ENCODE data around the gene KCNH6.

Gene KCNH6

DNA sequence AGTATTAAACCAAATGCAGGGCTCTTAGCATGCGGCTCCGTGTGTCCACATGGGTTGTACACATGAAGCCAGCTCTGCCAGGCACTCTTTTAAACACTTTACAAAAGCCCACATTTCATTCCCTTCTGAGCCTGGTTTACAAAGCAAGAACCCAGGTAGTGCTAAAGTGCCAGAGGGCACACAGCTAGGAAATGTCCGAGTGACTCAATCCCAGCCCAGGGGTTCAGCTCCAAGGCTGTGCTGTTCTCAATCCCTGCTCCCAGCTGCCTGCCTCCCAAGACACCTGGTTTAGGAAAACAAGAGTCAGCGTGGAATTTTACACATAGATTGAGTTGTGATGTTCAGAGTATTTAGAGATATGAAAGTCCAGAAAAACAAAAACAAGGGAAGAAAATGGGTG, 13.8 kb downstream of the KCNH6 start:
- DNase-seq, result no peak

DNA sequence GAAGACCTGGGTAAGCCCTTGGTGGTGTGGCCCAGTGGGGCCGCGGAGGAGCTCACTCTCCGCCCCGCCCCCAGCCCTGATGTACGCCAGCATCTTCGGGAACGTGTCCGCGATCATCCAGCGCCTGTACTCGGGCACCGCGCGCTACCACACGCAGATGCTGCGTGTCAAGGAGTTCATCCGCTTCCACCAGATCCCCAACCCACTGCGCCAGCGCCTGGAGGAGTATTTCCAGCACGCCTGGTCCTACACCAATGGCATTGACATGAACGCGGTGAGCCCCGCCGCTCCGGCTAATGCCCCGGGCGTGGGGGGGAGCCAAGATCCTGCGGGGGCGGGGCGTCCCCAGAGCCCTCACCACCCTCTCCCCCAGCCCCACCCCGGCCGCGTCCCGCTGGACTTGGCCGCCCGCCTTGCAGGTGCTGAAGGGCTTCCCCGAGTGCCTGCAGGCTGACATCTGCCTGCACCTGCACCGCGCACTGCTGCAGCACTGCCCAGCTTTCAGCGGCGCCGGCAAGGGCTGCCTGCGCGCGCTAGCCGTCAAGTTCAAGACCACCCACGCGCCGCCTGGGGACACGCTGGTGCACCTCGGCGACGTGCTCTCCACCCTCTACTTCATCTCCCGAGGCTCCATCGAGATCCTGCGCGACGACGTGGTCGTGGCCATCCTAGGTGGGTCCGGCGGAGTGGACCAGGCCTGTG, 15.0 kb downstream of the KCNH6 start:
- peak; percentile 77 for DNase-seq

DNA sequence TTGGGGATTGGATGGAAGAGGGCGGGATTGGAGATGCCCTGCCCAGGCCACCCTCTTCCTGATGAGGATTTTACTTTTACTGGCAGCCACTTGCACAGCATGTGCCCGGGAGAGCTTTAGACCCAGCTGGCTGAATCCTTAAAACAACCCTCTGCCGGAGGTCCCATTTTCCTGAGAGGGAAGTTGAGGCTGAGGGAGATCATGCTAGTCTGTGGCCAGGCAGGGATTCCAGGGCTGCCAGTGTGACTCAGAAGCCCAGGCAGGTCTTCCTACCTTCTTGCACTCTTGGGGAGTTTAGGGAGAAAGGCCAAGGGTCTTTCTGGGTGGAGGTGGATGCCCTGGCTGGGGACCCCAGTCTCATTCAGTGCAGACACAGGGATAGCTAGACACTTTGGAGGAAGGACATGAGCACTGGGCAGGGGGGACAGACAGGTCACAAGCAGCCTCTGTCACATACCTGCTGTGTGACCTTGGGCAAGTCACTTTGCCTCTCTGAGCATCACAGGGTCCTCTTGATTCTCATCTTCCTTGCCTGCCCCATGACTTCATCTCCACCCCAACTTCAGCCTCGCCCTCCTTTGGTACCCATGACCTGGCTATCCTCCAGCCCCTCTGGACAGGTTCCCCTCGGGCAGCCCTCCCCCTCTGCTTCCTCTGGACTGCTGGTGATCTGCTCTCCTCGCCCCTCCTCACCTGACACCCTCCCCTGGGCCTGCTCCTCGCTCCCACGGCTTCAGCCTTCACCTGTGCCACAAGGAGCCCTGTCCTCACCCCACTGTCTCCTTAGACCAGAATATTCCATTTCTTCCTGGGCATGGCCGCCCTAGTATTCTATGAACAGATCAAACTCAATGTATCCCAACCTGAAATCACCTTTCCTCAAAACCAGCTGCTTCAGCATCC, 15.8 kb downstream of the KCNH6 start:
- DNase-seq, result no peak

DNA sequence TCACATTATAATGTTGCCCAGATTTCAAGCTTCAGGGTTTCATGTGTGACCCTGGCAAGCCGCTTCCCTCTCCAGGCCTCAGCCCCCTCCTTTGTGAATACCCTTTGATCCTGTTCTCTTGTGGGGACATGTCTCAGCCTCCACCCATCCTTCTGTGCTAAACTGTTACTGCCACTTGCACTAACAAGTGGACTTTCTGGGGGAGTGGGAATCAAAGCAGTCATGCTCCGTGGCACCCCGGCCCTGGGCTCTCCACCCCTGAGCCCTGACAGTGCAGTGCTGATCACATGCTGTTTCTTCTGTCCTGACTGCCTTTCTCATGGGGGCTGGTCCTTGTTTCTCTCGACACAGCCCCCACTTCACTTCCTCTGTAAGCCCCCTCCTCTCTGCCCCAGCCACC, 17.4 kb downstream of the KCNH6 start:
- DNase-seq, result no peak

DNA sequence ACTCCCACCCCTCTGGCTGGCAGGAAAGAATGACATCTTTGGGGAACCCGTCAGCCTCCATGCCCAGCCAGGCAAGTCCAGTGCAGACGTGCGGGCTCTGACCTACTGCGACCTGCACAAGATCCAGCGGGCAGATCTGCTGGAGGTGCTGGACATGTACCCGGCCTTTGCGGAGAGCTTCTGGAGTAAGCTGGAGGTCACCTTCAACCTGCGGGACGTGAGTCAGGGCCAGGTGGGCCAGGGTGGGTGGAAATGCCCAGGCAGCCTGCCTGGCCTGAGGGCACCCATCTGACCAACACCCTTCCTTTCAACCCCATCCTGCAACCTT, 19.0 kb downstream of the KCNH6 start:
- DNase-seq, result no peak

DNA sequence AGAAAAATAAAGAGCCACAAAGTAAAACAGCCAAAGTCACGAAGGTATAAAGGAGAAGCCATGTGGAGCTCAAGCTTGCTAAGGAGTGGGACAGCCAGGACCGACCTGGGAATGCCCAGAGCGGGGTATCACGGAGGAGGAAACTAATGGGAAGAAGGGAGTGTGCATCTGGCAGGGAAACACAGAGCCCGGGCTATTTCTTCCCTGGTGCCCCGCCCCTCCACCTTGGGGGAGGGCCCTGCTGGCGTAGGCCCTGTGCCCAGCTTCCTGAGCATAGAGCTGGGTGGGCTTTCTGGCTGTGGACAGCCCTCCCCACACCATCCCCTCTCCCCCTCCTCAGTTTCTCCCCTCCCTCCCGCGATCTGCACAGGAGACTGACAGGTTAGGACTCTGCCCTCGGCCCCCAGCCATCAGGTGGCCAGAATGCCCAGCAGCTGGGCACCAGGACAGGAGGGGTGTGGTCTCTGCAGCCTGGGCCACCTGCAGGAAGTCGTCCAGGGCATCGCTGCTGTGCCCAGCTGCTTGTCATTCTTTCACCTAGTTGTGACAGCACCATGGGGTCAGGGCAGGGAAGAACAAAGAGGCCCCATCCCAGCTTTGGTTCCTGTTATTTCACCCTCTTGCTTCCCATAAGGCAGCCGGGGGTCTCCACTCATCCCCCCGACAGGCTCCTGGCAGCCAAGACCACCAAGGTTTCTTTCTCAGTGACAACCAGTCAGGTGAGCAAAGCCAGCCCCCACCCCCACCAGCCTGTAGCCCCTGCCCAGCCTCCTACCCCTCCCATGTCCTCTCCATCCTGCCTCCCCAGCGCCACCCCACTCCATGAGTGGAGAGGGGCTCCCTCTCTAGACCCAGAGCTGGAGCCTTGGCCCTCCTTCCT, 20.0 kb downstream of the KCNH6 start:
- no peak for DNase-seq

DNA sequence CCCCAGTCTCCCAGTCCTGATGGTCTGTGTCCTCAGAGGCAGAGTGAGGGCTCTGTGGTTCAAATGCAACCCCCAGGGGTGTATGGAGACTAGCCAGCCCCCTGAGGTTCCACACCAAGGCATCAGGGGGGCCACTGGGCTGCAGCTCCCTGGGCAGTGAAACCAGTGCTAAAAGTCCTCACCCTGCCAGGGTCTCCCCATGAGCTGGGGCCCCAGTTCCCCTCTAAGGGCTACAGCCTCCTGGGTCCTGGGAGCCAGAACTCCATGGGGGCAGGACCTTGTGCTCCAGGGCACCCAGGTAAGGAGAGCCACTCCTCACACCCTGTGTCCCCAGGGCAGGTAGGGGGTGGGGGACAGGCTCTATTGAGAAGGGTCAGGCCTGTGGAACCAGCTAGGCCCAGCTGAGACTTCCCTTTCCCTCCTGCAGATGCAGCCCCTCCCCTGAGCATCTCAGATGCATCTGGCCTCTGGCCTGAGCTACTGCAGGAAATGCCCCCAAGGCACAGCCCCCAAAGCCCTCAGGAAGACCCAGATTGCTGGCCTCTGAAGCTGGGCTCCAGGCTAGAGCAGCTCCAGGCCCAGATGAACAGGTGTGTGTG, 20.8 kb downstream of the KCNH6 start:
- no peak for DNase-seq

DNA sequence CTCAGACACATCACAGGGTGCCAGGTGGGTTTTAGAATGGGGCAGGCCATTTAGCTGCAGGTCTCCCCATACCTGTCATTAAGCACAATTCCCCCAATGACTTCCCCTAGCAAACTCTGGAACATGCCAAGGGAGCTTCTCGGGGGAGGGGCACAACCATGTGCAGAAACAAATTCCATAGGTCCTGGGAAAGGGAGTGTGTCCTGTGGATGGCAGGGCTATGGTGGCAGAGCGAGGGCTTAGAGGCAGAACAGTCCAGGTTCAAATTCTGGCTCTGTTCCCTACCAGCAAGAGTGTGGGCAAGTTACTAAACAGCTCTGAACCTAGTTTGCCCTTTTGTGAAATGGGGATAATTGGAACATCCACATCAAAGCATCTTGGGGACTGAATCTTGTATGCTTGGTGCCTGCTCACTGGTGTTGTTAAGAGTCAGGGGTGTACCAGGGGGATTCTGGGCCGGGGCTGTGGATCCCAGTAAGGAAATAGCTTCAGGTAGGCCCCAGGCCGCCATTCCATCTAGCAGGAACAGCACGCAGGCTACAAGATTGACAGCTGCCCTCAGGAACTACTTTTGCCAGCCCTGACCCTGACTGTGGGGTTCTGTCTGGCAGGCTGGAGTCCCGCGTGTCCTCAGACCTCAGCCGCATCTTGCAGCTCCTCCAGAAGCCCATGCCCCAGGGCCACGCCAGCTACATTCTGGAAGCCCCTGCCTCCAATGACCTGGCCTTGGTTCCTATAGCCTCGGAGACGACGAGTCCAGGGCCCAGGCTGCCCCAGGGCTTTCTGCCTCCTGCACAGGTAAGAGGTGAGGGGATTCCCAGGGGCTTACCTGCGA, 21.5 kb downstream of the KCNH6 start:
- DNase-seq, result no peak

DNA sequence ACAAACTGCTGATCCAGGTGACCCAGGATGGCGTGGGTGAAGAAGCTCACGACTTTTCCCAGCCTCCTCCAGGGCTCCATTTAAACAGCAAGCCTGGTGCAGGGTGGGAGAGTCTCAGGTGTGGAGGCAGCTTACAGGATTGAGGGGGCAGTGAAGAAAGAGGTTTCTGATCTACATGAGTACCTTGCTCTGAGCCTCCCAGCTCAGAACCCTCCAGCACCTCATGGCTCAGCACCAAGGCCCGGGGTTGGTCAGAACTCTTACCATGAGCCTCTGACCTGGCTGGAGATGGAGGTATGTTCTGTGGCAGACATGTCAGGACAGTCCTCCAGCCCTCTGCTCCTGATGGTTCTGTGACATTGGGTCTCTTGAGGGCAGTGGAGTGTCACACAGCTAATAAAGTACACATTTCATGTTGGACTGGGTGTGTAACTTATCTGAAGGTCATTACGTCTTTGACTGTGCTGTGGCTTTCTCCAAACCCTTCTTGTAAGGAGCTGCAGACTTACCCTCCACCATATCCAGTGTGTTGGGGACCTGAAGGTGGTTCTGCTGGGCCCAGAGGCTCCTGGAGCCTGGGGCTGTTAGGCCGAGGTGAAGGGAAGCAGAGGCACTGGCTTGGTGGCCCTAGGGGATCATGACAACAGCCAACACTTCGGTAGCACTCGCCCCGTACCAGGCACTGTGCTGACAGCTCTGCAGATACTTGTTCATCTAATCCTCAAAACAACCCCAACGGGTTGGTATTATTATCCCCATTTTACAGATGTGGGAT, 23.3 kb downstream of the KCNH6 start:
- DNase-seq, result no peak

DNA sequence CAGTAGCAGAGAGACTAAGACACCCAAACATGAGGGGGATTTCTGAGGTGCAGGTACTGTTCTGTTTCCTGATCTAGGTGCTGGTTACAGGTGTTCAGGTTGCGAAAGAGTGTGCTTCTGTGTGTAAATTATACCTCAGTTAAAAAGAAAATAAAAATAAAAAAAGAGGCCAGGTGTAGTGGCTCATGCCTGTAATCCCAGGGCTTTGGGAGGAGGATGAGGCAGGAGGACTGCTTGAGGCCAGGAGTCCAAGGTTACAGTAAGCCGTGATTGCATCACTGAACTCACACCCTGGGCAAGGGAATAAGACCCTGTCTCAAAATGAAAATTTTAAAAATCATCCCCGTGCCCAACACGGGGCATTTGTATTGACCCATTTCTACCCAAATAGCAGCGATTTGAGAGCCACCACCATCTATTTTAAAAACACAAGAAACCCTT, 23.9 kb downstream of the KCNH6 start:
- no peak for DNase-seq

DNA sequence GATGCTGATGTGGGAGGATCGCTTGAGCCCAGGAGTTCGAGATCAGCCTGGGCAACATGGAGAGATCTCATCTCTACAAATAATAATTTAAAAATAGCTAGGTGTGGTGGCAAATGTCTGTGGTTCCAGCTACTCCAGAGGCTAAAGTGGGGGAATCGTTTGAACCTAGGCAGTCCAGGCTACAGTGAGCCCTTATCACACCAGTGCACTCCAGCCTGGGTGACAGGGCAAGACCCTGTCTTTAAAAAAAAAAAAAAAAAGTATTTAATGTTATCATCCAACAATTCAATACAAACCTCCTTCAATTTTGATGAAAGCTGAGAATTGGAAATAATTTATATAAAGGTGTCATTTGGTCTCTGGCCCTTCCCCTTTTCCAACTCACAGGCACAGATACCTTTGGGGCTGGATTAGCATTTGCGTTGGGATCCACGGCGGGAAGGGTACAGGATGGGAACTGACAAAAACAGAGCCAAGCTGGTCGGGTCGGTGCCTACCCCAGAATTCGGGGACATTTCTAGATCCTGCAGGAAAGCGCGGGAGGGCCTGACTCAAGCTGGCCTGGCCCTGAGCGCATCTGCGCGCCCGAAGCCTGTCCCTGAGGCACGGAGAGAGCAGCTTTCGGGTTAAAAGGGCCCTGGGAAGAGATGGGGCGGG, 26.3 kb downstream of the KCNH6 start:
- DNase-seq, result no peak

DNA sequence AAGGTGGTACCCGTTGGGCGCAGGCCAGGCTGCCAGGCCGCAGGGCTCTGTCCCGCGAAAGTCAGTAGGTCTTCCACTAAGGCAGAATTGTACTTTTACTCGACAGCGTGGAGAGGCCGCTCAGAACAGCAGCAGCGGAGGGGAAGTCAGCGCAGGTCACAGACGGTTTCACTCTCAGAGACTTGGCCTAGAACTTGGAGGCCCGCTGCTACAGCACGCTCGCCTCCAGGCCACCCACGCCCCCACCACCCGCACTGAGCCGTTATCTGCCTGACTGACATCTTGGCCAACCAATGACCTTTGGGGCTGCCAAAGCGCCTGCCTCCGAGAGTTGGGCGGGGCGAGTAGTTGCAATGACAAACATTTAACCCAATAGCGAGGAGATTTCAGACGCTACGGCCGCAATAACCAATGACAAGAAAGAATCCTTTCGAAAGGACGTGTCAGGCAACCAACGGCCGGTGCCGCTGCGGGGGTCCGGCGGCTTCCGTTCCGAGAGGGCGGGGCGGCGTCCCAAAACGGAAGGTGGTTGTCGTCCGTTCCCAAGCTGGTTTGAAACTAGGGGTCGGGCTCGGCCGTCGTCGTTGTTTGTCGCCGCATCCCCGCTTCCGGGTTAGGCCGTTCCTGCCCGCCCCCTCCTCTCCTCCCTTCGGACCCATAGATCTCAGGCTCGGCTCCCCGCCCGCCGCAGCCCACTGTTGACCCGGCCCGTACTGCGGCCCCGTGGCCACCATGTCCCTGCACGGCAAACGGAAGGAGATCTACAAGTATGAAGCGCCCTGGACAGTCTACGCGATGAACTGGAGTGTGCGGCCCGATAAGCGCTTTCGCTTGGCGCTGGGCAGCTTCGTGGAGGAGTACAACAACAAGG, 27.0 kb downstream of the KCNH6 start, which contains the start of gene DCAF7:
Gene DCAF7, plus strand, starts transcription at position 532 of the 871 bp plus-strand sequence. Its CDS starts 201 bp downstream, at position 733.
- DNase-seq, result peak; percentile 100

DNA sequence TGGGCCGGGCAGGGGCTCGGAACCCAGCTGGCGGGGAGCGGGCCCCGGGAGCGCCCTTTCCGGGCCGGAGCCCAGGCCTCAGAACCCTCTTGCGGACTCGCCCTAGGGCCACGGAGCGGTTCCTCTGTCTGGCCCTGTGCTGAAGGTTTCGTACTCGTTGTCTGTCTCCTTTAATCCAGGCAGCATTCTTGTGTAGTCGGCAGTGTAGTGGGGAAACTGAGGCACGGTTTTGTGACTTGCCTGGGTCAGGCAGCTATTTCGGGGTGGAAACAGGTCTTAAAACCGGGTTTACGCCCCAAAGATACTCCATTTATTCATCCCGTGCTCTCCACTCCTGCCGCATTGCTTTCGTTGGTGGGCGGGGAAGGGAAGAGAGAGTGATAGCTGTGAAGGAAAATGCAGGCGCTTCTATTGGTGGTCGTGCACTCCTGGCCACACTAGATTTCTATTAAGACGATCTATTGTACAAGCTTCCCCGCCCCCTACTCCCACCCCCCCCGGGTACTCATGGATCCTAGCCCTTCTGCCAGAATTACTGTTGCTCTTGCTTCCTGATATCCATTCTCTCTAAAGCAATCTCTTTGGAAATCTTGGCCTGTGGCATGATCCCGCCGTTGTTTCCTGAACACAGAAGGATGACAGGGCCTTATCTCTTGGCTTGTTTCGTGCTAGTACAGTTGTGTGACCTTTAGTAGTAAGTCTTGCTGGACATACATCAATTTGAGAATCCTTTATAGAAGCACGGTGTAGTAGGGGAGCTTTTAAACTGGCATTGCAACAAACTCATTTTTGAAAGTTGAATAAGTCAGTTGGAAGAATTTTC, 27.9 kb downstream of the KCNH6 start:
- peak; percentile 76 for DNase-seq

DNA sequence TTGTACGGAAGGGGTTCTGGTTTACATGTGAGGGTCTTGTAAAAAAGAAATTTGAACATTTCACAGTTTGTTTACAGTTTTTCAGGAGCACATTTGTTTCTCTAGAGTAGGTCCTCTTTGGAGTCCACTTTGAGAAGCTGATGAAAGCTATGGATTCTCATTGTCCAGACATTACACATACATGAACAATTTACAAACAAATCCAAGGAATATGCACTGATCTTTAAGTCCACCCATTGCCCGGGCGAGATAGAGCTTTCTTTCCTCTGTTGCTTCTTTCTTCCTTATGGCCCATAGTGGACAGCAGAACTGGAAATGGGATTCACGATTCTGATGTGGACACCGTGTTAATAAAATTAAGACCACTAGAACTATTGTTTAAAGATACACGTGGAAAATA, 29.1 kb downstream of the KCNH6 start:
- no peak for DNase-seq

DNA sequence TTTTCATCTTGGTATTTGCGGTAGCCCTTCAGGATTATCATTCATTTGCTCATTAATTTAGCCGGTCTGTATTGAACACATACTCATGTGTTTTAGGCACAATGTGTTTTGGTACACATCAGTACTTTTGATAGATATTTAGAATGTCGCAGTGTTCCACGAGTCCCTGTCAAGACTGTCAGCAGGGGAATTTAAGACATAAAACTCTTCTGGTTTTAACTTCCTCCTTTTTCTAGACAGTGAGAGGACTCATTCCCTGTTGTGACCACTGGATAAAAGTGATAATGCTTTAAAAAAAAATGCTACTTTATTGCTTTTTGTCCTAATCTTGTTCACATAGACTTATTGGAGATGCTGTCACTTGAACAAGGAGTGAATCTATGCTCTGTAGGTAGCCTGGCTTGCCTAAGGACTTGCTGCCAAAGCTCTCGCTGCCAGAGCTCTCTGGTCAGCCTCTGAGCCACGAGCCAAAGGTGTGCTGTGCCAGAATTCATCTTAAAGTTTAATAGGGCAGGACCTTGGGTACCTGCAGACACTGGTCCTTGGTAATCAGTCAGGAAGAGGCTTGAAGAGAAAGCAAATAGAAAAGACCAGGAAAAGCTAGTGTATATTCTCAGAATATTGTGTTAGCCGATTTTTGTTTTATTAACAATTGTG, 32.5 kb downstream of the KCNH6 start:
- no peak for DNase-seq

DNA sequence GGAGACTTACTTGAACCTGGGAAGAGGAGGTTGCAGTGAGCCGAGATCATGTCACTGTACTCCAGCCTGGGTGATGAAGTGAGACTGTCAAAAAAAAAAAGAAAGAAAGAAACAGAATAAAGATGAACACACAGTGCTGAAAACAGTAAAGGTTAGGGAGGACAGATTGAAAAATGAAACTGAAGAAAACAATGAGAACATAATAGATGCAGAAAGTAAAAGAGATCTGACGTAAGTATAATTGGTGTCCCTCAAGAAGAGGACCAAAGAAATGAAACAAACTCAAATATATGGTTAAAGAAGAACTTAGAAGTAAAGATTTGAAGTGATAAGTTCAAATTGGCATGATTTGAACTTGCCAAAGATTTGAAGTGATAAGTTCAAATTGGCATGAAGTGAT, 34.3 kb downstream of the KCNH6 start:
- no peak for DNase-seq

DNA sequence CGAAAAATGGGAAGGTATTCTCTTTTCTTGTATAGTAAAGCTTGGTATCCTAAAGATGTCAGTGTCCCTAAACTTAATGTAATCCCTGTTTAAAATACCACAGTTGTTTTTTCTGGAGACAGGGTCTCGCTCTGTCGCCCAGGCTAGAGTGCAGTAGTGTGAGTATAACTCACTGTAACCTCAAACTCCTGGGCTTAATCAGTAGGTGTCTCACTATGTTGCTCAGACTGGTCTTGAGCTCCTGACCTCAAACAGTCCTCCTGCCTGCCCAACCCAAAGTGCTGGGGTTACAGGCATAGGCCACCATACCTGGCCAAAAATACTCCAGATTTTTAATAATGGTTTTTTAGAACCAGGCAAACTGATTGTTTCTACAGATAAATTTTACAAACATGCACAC, 35.3 kb downstream of the KCNH6 start:
- no peak for DNase-seq

DNA sequence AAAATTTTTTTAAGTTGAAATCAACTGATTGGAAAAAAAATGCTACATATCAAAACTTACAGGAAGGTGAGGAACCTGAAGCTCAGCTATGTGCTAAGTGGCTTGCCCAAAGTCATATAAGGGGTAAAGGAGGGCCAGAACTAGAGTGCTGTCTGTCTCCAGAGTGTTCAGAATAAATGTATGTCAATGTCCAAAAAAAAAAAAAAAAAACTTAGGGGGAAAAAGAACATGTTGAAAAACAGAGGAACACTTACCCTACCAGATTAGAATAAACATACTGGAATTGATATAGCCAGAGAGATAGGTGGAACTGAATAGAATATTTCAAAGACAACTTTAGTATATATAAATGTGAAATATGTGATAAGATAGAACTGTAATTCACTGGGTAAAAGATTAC, 38.7 kb downstream of the KCNH6 start:
- no peak for DNase-seq

All from NCI-H2227 treated with DMSO at 0.1 percent for 48 hours (cell line).